Muscle of leg (tissue), 9 donors: ENCODE data around the gene NRG4. TPM values are rescaled to one million over a fixed set of nuclear protein-coding genes. Genes with fewer than 3 reads are reported as not detected.

Experiments
- polyA plus RNA-seq, 8 donors: library from polyadenylated mRNA; unstranded; fragments of 120-200 nt; gene quantifications; one replicate each; pipeline versions ENCODE4 v1.2.1 to v1.2.3, GENCODE V29; 2013; ENCODE audit warnings: inconsistent platforms in 1 of 8, low replicate concordance in 1 of 8; ENCODE audit not compliant: insufficient read length in 8 of 8, insufficient read depth in 1 of 8
- total RNA-seq: library from RNA; stranded (reverse); fragments of 120-200 nt; gene quantifications from one replicate; pipeline ENCODE4 v1.2.4, GENCODE V29; 2013

NRG4 gene
- total and polyA plus RNA-seq, 9 donors: 0.09 to 1.4 (median 0.58) TPM

Other genes starting within 250 kb of the NRG4 start
- 41.8 TPM for gene UBE2Q2, start 169.0 kb downstream of the NRG4 start, total RNA-seq
- 10 to 100 TPM; 40.9 to 55.7 (median 46.5) TPM for gene UBE2Q2, start 169.0 kb downstream of the NRG4 start, polyA plus RNA-seq
- 17.7 TPM for gene FBXO22, start 108.5 kb downstream of the NRG4 start, total RNA-seq
- gene FBXO22, start 108.5 kb downstream of the NRG4 start, polyA plus RNA-seq: 10 to 100 TPM; 18.2 to 27.5 (median 23.7) TPM
- 0.13 TPM for gene TMEM266, start 47.6 kb upstream of the NRG4 start, total RNA-seq
- under 1 TPM; 0.24 to 0.95 (median 0.48) TPM for gene TMEM266, start 47.6 kb upstream of the NRG4 start, polyA plus RNA-seq